Prostate gland (tissue), 2 donors: Measurements from ENCODE around the gene HADH. TPM values are rescaled to one million over a fixed set of nuclear protein-coding genes. Genes with fewer than 3 reads are reported as not detected.
"Not testable (repeated sequence)": the region's sequence is repeated elsewhere in the genome, so short reads cannot be mapped to it uniquely, and the experiment has no call there.

Experiments used
- DNase-seq: peaks from one replicate; pipeline ENCODE4 v3.0.0-alpha.2; 2019; ENCODE audit warnings: low spot score
- H3K27ac ChIP-seq, 2 donors: fragments of 200-600 bp; sonication (generic); 2 replicates each; pipeline ENCODE4 v1.5.1; 2017 to 2019
- H3K27me3 ChIP-seq: fragments of 200-600 bp; sonication (generic); replicated peaks from 2 replicates; pipeline ENCODE4 v1.5.1; 2019; ENCODE audit not compliant: insufficient read depth
- H3K36me3 ChIP-seq, 2 donors: fragments of 200-600 bp; sonication (generic); 1 replicate in 1 of 2; 2 replicates in 1 of 2; pipeline versions ENCODE4 v1.5.1 to v1.8.1; 2017 to 2019
- H3K4me1 ChIP-seq: fragments of 200-600 bp; sonication (generic); replicated peaks from 2 replicates; pipeline ENCODE4 v1.5.1; 2019
- H3K4me3 ChIP-seq, 2 donors: fragments of 200-600 bp; sonication (generic); 2 replicates each; pipeline ENCODE4 v1.5.1; 2017 to 2019
- H3K9me3 ChIP-seq: fragments of 200-600 bp; sonication (generic); 2 replicates; pipeline ENCODE4 v1.5.1; 2017
- POLR2A ChIP-seq: fragments of 450-650 bp; IDR thresholded peaks from one replicate; pipeline ENCODE4 v1.6.1; 2016; ENCODE audit warnings: antibody characterized with exemption, mild to moderate bottlenecking
- POLR2AphosphoS5 ChIP-seq: sonication (generic); formaldehyde crosslinking; IDR thresholded peaks from one replicate; pipeline ENCODE4 v1.6.1; 2017; ENCODE audit warnings: antibody characterized with exemption
- WGBS: methylation state at CpG from one replicate; pipeline ENCODE4 v1.1.5; 2018; 5-methylcytosine and 5-hydroxymethylcytosine counted together
- intact Hi-C: fragments of 100-400 bp; cut with DNase I; formaldehyde crosslinking; loops from one replicate; pipeline ENCODE4 v1.14.2; 2022
- total RNA-seq, 2 donors: library from RNA; depleted of rRNA; stranded (reverse); fragments of >200 nt; gene quantifications; one replicate each; pipeline ENCODE4 v1.1.0, GENCODE V29; 2016
- TF ChIP-seq, protein P1 (sequence below), 4 experiments: fragments of 200-600 bp in 2 of 4; fragments of 450-650 bp in 2 of 4; sonication (generic) in 2 of 4; IDR thresholded peaks; 1 replicate in 3 of 4; 2 replicates in 1 of 4; pipeline ENCODE4 v1.5.1; 2016 to 2019; ENCODE audit warnings: antibody characterized with exemption in 4 of 4, mild to moderate bottlenecking in 2 of 4, moderate library complexity in 2 of 4

HADH gene
- total RNA-seq, 2 donors from 2014 or later = 69.0 to 75.2 TPM

DNA sequence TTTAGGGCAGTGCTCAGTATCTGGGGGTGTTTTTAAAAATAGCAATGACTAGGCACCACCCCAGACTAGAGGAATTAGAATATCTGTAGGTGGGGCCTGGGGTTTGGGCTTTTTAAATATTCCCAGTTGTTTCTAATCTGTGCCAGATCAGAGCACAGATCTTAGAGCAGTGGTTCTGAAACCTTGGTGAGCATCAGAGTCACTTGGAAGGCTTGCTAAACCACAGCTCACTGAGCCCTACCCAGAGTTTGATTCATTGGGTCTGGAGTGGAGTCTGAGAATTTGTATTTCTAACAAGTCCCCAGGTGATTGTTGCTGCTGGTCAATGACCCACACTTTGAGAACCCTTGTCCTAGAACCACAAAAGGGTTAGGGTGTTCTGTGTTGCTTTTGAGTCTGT lies 16.7 kb downstream of the HADH start:
- no peaks in the 10 kb centered on the region for H3K9me3 ChIP-seq
- TF ChIP-seq, protein P1, sequence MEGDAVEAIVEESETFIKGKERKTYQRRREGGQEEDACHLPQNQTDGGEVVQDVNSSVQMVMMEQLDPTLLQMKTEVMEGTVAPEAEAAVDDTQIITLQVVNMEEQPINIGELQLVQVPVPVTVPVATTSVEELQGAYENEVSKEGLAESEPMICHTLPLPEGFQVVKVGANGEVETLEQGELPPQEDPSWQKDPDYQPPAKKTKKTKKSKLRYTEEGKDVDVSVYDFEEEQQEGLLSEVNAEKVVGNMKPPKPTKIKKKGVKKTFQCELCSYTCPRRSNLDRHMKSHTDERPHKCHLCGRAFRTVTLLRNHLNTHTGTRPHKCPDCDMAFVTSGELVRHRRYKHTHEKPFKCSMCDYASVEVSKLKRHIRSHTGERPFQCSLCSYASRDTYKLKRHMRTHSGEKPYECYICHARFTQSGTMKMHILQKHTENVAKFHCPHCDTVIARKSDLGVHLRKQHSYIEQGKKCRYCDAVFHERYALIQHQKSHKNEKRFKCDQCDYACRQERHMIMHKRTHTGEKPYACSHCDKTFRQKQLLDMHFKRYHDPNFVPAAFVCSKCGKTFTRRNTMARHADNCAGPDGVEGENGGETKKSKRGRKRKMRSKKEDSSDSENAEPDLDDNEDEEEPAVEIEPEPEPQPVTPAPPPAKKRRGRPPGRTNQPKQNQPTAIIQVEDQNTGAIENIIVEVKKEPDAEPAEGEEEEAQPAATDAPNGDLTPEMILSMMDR (IDR thresholded peaks at IDR 0.05) = no peak
- no peak for TF ChIP-seq POLR2A
- TF ChIP-seq POLR2AphosphoS5 = no peak

DNA sequence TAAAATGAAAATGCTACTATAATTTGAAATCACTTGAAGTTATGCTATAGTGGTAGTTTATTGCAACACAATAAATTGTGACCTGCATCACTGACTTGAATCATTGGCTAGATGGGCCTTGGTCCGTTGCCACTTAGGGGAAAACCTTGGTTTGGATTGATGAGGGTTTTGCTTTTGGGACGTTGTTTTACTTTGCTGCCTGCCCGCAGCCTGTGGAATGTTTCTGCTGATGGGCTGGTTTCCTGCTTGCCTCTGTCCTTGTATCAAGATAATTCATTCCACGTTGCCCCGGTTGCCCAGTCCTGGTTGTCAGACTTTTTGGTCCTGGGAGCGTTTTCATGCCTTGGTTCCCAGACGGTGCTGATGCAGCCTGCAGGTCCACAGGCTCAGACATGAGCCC lies 18.3 kb downstream of the HADH start:
- no peak overlapping the region for H3K27ac ChIP-seq
- H3K9me3 ChIP-seq = no peaks in the 10 kb centered on the region
- H3K4me1 ChIP-seq = no peaks in the 10 kb centered on the region
- WGBS = 94% methylated on average over 7 of the region's 7 CpGs
- no peaks in the 10 kb centered on the region for H3K36me3 ChIP-seq
- no peak overlapping the region for H3K4me3 ChIP-seq
- TF ChIP-seq, protein P1 (IDR thresholded peaks at IDR 0.05) = no peak
- TF ChIP-seq POLR2A (no peak), POLR2AphosphoS5 (no peak)
- DNase-seq = no peak
- intact Hi-C loops = no loop called here
- H3K27me3 ChIP-seq = no peaks in the 10 kb centered on the region

More for the DNA sequence above, 16.7 kb downstream of the HADH start:
- no peak for DNase-seq
- Histone ChIP-seq H3K36me3 (no peaks in the 10 kb centered on the region), H3K4me1 (no peaks in the 10 kb centered on the region), H3K27me3 (no peaks in the 10 kb centered on the region), H3K4me3 (no peak overlapping the region), H3K27ac (no peak overlapping the region)
- intact Hi-C loops = no loop called here

DNA sequence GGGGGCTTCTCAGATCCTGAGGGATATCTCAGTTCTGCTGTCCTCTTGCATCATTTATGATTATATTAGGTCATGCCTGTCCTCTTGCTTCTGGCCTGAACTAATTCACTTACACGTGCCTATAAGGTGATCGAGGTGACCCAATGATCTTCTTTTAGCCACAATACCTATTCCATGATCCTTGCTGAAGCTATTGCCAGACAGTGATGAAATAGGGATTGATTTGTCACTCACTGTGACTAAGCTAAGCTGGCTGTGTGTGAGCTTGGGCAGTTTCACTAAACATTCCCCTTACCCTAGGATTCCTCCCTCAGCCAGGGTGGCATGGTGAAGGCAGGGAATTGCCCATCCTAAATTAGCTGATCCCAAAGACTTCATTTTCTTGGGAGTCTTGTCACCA lies 19.0 kb downstream of the HADH start:
- 90% methylated on average over 2 of the region's 2 CpGs for WGBS

DNA sequence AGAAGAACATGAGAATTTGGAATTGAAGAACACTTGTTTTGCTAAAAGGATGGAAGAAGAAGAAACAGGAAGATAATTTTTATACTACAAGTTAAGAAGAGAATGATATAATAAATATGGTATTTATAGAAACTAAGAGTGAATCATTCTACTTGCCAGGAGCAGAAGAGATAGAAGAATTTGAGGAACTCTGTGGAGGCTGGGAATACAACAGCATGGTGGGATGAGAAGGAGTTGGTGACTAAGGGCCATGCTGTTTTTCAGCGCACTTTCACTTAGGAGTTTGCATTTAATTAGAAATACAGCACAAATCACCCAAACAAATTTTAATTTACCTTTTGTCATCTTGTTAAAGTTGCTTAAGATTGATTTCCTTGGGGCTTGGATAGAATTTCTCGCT lies 20.5 kb downstream of the HADH start:
- Histone ChIP-seq H3K4me3 (no peak overlapping the region), H3K27me3 (no peaks in the 10 kb centered on the region), H3K27ac (no peak overlapping the region), H3K9me3 (no peaks in the 10 kb centered on the region), H3K36me3 (no peaks in the 10 kb centered on the region), H3K4me1 (no peaks in the 10 kb centered on the region)
- DNase-seq = no peak
- TF ChIP-seq POLR2A (no peak), POLR2AphosphoS5 (no peak)
- TF ChIP-seq, protein P1 (IDR thresholded peaks at IDR 0.05) = no peak
- WGBS = 95% methylated on average over 2 of the region's 2 CpGs
- intact Hi-C loops = no loop called here

More for the DNA sequence above, 19.0 kb downstream of the HADH start:
- no peaks in the 10 kb centered on the region for H3K36me3 ChIP-seq
- H3K27ac ChIP-seq = no peak overlapping the region
- intact Hi-C loops = no loop called here
- TF ChIP-seq POLR2AphosphoS5 (no peak), POLR2A (no peak)
- TF ChIP-seq, protein P1 (IDR thresholded peaks at IDR 0.05) = no peak
- DNase-seq = no peak
- no peaks in the 10 kb centered on the region for H3K9me3 ChIP-seq
- no peaks in the 10 kb centered on the region for H3K4me1 ChIP-seq
- no peak overlapping the region for H3K4me3 ChIP-seq
- H3K27me3 ChIP-seq = no peaks in the 10 kb centered on the region

DNA sequence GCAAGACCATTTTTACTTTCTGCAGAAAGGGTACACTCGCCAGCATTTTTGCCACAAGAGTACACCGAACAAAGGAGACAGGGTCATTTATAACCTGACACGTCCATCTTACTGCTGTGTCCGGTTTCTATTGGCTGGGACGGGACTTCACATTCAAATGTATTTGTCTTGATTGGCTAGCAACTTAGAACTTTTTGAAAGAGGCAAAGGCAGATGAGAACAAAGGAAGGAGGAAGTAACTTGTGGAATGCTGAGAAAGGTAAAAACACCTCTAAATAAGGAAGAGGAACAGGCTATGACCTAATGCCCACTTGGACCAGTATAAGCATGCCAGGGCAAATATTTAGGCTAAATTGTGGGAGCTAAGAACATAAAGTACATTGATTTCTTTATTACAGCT lies 22.7 kb downstream of the HADH start:
- H3K4me3 ChIP-seq, H3K27ac ChIP-seq, H3K36me3 ChIP-seq, H3K27me3 ChIP-seq, H3K4me1 ChIP-seq, H3K9me3 ChIP-seq, DNase-seq, intact Hi-C loops: not testable (repeated sequence)
- 93% methylated on average over 5 of the region's 5 CpGs for WGBS
